HG03558 (cell line): ENCODE data around the gene ZFYVE19.

Experiments used
- ATAC-seq: cut with Tn5 transposase; IDR thresholded peaks from one replicate; pipeline ENCODE4 v1.9.1; 2021; ENCODE audit warnings: moderate number of reproducible peaks; ENCODE audit not compliant: unreplicated experiment; ENCODE audit errors: extremely low read depth

ZFYVE19 gene

DNA sequence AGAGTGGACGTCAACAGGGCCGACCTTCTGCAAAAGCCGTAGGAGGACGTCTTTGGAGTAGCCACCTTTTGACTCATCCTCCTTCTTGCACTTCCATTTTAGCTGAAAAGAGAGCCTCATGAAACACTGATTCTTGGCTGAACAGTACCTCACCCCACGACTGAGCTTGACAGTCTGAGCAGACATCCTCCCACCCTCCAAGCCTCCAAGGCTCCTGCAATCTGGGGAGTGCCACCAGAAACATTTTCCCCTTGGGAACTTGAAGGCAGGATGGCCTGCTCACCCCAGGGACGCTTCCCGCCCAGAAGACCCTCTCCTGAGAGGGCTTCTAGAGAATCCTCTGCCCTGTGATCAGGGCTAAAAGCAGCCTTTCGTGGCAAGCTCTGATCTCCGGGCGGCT is 31.9 kb upstream of the ZFYVE19 start:
- no peak for ATAC-seq

DNA sequence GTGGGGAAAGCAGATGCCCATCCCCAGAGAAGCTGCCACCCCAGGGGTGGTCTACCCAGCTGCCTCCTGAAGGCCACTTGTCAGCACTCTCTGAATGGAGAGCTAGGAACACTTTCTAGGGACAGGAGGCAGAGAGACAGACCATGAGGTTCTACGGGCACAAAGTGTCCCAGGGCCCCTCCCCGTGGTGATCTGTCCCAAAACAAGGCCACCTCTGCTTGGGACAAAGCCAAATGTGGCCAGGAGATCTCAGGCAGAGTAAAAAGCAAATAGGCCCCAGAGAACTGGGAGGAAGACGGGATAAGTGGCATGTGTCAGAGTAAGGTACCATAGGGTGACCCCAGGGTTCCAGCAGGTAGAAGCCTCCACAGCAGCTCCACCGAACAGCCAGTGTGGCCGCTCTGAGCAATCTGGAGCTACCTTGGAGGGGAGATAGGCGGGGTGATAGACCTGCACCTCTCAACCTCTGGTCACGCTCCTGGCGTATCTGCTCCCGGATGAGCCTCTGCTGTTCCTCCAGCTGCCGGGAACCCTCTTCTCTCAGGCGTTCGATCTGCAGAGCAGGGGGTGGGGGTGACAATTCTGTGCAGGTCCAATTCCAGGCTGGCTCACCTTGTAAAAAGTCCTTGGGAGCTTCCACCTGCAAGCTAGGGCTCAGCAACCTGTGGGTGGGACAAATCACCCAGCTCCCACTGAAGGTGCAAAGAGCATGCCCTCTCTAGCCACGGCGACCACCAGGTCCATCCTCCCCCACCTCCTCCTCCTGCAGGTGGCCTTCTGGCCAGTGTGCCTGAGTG is 31.0 kb upstream of the ZFYVE19 start:
- ATAC-seq, result no peak

- ATAC-seq, result no peak
Observed at GRCh38 chr15:40776537-40777141, 30.2 kb upstream of the ZFYVE19 start.

- no peak for ATAC-seq
Observed at GRCh38 chr15:40782609-40783227, 24.2 kb upstream of the ZFYVE19 start.

DNA sequence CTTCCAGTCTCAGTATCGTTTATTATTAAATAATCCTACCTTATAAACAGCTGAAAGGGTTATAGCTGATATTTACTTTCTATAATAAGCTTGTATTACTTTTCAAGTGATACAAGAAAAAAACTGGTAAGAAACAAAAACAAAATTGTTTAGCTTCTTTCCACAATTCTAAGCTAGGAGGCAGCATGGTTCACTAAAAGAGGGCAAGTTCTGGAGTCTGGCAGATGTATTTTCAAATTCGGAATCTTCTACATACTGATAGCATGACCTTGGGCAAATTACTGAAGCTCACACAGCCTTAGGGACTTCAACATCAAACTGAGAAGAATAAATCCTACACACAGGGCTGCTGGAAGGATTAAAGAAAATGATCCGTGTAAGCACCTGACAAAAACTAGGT is 21.7 kb upstream of the ZFYVE19 start:
- no peak for ATAC-seq

DNA sequence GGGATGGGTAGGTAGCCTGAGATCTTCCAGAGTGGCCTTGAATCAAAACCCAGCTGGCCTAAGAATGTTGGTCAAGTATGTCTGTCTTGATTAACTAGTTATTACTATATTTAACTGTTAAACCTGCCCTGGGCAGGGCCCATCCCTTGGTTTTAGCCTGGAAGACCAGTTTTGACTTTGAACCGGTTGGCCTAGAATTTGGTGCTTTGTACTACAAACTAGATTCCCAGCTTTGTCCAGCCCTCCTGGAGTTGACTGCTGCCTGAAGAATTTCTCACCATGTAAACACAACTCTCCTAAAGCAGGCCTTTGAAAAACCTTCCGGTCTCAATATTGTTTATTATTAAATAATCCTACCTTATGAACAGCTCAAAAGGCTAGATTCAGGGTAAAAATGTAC is 21.1 kb upstream of the ZFYVE19 start:
- ATAC-seq, result no peak

DNA sequence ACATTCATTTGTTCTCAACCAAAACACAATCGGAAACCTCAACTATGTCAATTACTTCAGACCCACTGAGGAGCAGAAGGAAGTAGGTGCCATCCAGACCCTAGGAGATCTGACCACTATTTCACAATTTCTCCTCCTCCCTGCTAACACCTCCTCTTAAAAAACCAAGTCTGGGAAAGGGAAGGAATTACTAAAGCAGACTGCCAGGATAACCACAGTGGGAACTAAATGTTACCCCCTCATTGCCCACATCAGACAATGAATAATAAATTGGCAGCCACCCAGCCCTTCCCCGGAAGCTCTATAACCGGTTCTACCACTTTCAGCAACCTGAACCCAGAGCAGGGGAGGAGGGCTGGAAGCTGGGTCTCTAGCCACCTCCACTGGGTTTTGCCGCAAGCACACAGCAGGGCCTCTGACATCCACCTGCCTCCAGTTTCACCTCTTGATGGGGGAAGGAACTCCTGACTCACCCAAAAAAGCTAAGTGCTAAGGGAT is 19.5 kb upstream of the ZFYVE19 start:
- ATAC-seq, result no peak

GRCh38 chr15:40787991-40788390 is 18.9 kb upstream of the ZFYVE19 start:
- no peak for ATAC-seq

- no peak for ATAC-seq
Observed at GRCh38 chr15:40789119-40789518, 17.8 kb upstream of the ZFYVE19 start.

- no peak for ATAC-seq
Observed at GRCh38 chr15:40789999-40790398, 16.9 kb upstream of the ZFYVE19 start.

DNA sequence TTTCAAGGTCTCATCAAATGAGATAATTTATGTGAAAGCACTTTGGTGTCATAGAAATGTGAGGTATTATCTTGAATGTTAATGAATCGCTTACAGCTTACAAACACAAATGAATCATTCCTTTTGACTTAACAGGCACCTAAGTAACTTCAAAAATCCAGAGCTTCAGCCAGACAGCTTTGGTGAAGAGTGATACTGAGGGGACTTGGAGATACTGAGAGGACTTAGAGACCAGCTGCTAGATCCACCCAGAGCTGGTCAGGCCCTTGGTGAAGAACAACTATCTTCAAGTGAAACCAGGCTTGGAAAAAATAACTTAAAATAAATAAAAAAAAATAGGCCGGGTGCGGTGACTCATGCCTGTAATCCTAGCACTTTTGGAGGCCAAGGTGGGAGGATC is 16.2 kb upstream of the ZFYVE19 start:
- ATAC-seq, result no peak

DNA sequence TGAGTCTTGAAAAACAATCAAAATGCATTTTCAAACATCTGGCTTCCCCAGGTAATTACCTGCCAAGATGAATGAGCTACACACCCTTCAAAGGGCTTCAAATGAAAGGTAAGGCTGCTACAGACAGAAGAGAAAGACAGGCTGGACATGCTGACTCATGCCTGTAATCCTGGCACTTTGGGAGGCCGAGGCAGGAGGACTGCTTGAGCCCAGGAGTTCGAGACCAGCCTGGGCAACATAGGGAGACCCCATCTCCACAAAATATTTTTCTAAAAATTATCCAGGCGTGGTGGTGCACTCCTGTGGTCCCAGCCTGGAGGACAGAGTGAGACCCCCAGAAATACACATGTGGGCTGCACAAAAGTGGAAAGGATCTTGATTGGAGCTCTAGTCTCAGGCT is 14.5 kb upstream of the ZFYVE19 start:
- no peak for ATAC-seq

DNA sequence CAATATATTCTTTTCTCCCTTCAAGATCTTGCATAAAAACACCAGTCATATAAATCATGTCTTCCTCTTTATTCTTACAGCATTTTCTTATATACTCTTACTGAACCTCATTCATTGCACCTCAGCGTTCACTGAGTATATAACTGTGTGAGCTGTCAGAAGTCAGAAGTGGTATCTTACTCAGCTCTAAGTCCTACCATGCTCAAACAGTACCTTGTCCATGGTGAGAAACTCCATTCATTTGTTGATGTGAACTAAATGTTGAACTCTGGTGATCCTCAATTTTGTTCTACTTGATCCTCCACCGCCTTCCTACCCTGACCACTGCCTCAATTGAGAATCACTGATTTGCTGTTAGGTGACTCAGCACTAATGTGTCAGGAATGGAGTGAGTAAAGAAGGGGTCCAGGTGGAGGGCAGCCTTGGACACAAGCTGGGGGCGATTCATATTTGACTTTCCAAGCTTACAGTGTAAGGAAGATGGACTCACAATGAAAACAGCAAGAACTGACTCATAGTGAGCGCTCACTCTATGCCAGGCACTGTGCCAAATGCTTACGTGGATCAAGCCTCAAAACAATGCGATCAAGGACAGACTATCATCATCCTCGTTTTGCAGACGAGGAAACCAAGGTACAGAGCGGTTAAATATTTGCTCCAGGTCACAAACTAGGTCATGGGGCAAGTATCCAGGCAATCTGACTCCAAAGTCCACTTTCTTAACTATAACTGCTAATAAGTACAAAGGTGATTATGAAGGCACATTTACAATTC is 13.5 kb upstream of the ZFYVE19 start:
- ATAC-seq, result no peak

DNA sequence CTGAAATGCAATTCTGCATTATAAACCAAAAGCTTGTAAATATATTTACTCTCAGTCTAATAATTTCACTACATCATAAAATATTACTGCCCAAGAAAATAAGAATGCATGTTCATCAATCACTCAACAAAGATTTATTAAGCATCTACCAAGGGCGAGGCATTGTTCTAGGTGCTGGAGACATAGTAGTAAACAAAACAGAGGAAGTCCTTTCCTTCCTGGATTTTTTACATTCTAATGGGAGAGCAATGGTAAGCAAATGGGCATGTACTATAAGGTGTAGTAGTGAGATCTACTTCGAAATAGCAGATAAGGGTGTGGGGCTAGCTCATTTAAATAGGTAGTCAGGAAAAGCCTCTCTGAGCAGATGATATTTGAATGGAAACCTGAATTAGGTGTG is 10.8 kb upstream of the ZFYVE19 start:
- no peak for ATAC-seq

GRCh38 chr15:40796512-40796911 is 10.4 kb upstream of the ZFYVE19 start:
- ATAC-seq, result no peak

DNA sequence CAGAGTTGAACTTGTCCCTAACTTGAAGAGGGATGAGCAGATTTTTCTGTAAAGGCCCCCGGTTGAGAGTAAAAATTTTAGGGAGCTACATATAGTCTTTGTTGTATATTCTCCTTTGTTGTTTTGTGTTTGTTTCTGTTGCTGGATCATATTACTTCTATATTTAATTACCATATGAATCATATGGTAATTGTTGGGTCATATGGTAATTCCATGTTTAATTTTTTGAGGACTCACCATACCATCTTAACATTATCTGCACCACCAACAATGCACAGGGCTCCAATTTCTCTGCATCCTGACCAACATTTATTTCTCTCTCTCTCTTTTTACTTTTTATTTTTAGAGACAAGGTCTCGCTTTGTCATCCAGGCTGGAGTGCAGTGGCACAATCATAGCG is 7.4 kb upstream of the ZFYVE19 start:
- no peak for ATAC-seq

GRCh38 chr15:40803076-40803475 is 3.8 kb upstream of the ZFYVE19 start:
- ATAC-seq, result no peak

DNA sequence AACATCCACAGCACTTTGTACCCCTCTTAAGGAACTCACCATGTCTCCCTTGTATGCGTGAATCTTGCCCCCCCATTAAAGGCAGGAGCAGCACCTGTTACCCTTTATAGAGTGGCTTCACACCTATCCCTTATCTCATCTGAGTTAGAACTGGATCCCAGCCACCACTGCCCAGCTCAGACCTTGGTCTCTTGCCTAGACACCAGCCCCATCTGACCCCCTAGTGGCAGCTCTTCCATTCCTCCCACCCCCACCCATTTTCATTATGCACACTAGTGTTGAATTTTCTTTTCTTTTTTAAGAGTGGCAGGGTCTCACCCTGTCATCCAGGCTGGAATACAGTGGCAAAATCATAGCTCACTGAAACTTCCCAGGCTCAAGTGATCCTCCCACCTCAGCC is 3.2 kb upstream of the ZFYVE19 start:
- no peak for ATAC-seq

- ATAC-seq, result no peak
Observed at GRCh38 chr15:40806672-40807027, 239 bp upstream of the ZFYVE19 start.

DNA sequence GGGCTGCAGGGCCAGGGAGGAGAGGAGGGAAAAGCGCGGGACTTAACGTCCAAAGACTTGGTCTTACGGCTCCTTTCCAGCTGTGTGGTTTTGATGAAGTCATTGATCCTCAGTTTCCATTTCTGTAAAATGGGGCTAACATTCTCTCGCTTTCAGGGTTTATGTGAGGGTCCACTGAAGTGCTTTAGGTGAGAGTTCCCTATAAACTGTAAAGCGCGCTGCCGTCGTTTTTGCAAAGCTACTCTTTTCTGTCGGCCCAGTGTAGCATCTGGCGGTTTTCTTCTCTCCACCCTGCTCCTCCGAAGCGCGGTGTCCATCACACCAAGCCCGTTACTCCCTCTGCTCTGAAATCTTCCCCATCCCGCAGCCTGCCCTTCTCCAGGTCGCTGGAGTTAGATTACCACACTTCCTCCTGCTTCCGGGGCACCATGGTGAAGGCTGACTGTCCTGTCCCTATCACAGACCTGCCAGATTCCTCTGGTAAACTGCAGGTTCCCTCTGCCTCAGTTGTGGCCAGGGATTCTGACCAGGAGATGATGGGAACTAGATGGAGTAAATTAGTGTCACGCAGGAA is 1.1 kb downstream of the ZFYVE19 start:
- no peak for ATAC-seq
